GM12878 (cell line): ENCODE measurements around the gene SF3A1. TPM values are rescaled to one million over a fixed set of nuclear protein-coding genes. Genes with fewer than 3 reads are reported as not detected.

Experiments used
- ATAC-seq: fragments of 200-7000 bp; cut with Tn5 transposase; 3 replicates; pipeline ENCODE4 v1.9.1; 2020; ENCODE audit warnings: mild to moderate bottlenecking, moderate library complexity
- BruUV-seq: library from RNA; stranded (reverse); fragments of 400-500 nt; replicated peaks from 2 replicates; lab custom pipeline; 2021; lab: Mats Ljungman, UMichigan
- CTCF ChIA-PET: fragments of 300-600 bp; sonication (Branson Sonifier 250); formaldehyde crosslinking; extraction: SDS; loops from one replicate; lab custom pipeline; 2021; ENCODE audit warnings: inconsistent platforms; lab: Yijun Ruan, JAX
- POLR2A ChIA-PET: fragments of 350-600 bp; formaldehyde crosslinking; extraction: SDS; loops from one replicate; lab custom pipeline; 2021; ENCODE audit warnings: inconsistent platforms; lab: Charles Lee
- RAD21 ChIA-PET: fragments of 300-600 bp; sonication (Branson Sonifier 250); formaldehyde crosslinking; loops from one replicate; lab custom pipeline; 2023; ENCODE audit warnings: antibody characterized with exemption; ENCODE audit not compliant: unreplicated experiment; lab: Charles Lee
- SMC1A ChIA-PET: fragments of 300-600 bp; sonication (Branson Sonifier 250); formaldehyde crosslinking; loops from one replicate; lab custom pipeline; 2023; ENCODE audit not compliant: unreplicated experiment, uncharacterized antibody; lab: Charles Lee
- DNase-seq: peaks from one replicate; pipeline ENCODE4 v3.0.0-alpha.2; 2011; ENCODE audit warnings: low read depth, low spot score
- FAIRE-seq: peaks from 3 replicates; lab custom pipeline; 2011; peaks lifted over from hg19 to GRCh38; lab: Jason Lieb, UNC
- H2AFZ ChIP-seq: 2 replicates; pipeline ENCODE4 v1.6.0; 2011; ENCODE audit warnings: low read depth, low read length, control low read depth; ENCODE audit not compliant: control insufficient read depth
- H3K27ac ChIP-seq: 2 replicates; pipeline ENCODE4 v1.5.1; 2011; ENCODE audit warnings: control low read depth; ENCODE audit not compliant: control insufficient read depth, insufficient read depth
- H3K27me3 ChIP-seq, 2 experiments: replicated peaks in 1 of 2; 2 replicates each; pipeline versions ENCODE4 v1.6.0 to v1.6.1; 2011; ENCODE audit warnings: low read length in 1 of 2; ENCODE audit not compliant: control insufficient read depth in 2 of 2, insufficient read depth in 2 of 2
- H3K36me3 ChIP-seq, 2 experiments: 2 replicates each; pipeline ENCODE4 v1.5.1; 2011; ENCODE audit warnings: low read length in 1 of 2; ENCODE audit not compliant: control insufficient read depth in 2 of 2, insufficient read depth in 2 of 2
- H3K4me1 ChIP-seq: 2 replicates; pipeline ENCODE4 v1.6.1; 2011; ENCODE audit warnings: mild to moderate bottlenecking, low read length, moderate library complexity, mixed read lengths; ENCODE audit not compliant: control insufficient read depth, insufficient read depth
- H3K4me2 ChIP-seq: 2 replicates; pipeline ENCODE4 v1.6.0; 2011; ENCODE audit warnings: control low read depth; ENCODE audit not compliant: control insufficient read depth, insufficient read depth
- H3K4me3 ChIP-seq: fragments of 200-600 bp; sonication (generic); 2 replicates; pipeline ENCODE4 v1.5.1; 2016
- H3K79me2 ChIP-seq: 2 replicates; pipeline ENCODE4 v1.6.0; 2011; ENCODE audit warnings: low read length; ENCODE audit not compliant: control insufficient read depth, insufficient read depth
- H3K9ac ChIP-seq: 2 replicates; pipeline ENCODE4 v1.8.0; 2011; ENCODE audit warnings: low read length, control low read depth, mixed read lengths; ENCODE audit not compliant: control insufficient read depth, insufficient read depth
- H3K9me3 ChIP-seq: replicated peaks from 3 replicates; pipeline ENCODE4 v1.5.1; 2011; ENCODE audit warnings: mild to moderate bottlenecking, low read length; ENCODE audit not compliant: control insufficient read depth, insufficient read depth
- H4K20me1 ChIP-seq: 2 replicates; pipeline ENCODE4 v1.6.0; 2011; ENCODE audit not compliant: control insufficient read depth, insufficient read depth
- BACH1 ChIP-seq: fragments of 450-650 bp; IDR thresholded peaks from 2 replicates; pipeline ENCODE4 v1.6.1; 2017; ENCODE audit warnings: mild to moderate bottlenecking, borderline replicate concordance
- BCLAF1 ChIP-seq: fragments of 450-650 bp; IDR thresholded peaks from 2 replicates; pipeline ENCODE4 v1.6.1; 2017; ENCODE audit warnings: antibody characterized with exemption, mild to moderate bottlenecking, moderate library complexity
- CHD2 ChIP-seq: IDR thresholded peaks from 2 replicates; pipeline ENCODE4 v1.6.1; 2011; ENCODE audit warnings: low read depth, low read length, improper control_type of control experiment, borderline replicate concordance
- CREB1 ChIP-seq: IDR thresholded peaks from 2 replicates; pipeline ENCODE4 v1.6.1; 2012; ENCODE audit warnings: low read depth, mild to moderate bottlenecking, inconsistent platforms
- IRF4 ChIP-seq: IDR thresholded peaks from 2 replicates; pipeline ENCODE4 v1.6.1; 2011; ENCODE audit warnings: low read depth, low read length
- JUNB ChIP-seq: IDR thresholded peaks from 2 replicates; pipeline ENCODE4 v1.6.1; 2016; ENCODE audit warnings: antibody characterized with exemption, mild to moderate bottlenecking
- MEF2B ChIP-seq: fragments of 450-650 bp; IDR thresholded peaks from 2 replicates; pipeline ENCODE4 v1.6.1; 2018; ENCODE audit warnings: mild to moderate bottlenecking, moderate library complexity; ENCODE audit not compliant: partially characterized antibody, poor library complexity, severe bottlenecking
- NBN ChIP-seq: fragments of 450-650 bp; IDR thresholded peaks from 2 replicates; pipeline ENCODE4 v1.6.1; 2016
- NR2C2 ChIP-seq: IDR thresholded peaks from 2 replicates; pipeline ENCODE4 v1.6.1; 2011; ENCODE audit warnings: borderline replicate concordance, low read depth; ENCODE audit not compliant: control insufficient read depth, insufficient read length
- NR2F1 ChIP-seq: fragments of 450-650 bp; conservative IDR thresholded peaks from 2 replicates; pipeline ENCODE4 v1.6.1; 2017; ENCODE audit warnings: mild to moderate bottlenecking
- POLR2AphosphoS2 ChIP-seq: IDR thresholded peaks from 2 replicates; pipeline ENCODE4 v1.6.1; 2011; ENCODE audit warnings: low read depth, mild to moderate bottlenecking, low read length, improper control_type of control experiment, moderate library complexity
- POLR2AphosphoS5 ChIP-seq: IDR thresholded peaks from 2 replicates; pipeline ENCODE4 v1.6.1; 2011; ENCODE audit warnings: mild to moderate bottlenecking, low read length, inconsistent platforms
- POU2F2 ChIP-seq: IDR thresholded peaks from 3 replicates; pipeline ENCODE4 v1.6.1; 2011; ENCODE audit warnings: low read depth, mild to moderate bottlenecking, low read length, borderline replicate concordance
- SP1 ChIP-seq: IDR thresholded peaks from one replicate; pipeline ENCODE4 v1.6.1; 2011; ENCODE audit warnings: low read depth, low read length
- SREBF2 ChIP-seq: IDR thresholded peaks from 2 replicates; pipeline ENCODE4 v1.6.1; 2012; ENCODE audit warnings: mild to moderate bottlenecking, low read length
- SUPT20H ChIP-seq: IDR thresholded peaks from 2 replicates; pipeline ENCODE4 v1.6.1; 2011; ENCODE audit warnings: low read depth, mild to moderate bottlenecking, low read length, moderate library complexity, borderline replicate concordance; ENCODE audit not compliant: control insufficient read depth
- YBX1 ChIP-seq: fragments of 450-650 bp; IDR thresholded peaks from 2 replicates; pipeline ENCODE4 v1.6.1; 2016; ENCODE audit warnings: antibody characterized with exemption
- WGBS: methylation state at CpG from one replicate; pipeline ENCODE4 v1.1.6; 2016; ENCODE audit warnings: low lambda C conversion rate; ENCODE audit not compliant: insufficient replicate concordance, insufficient coverage; ENCODE audit errors: missing lambda C conversion rate; 5-methylcytosine and 5-hydroxymethylcytosine counted together
- in situ Hi-C: fragments of 300-500 bp; cut with MboI; formaldehyde crosslinking; loops from 9 replicates; pipeline ENCODE4 v1.14.3; 2018; ENCODE audit warnings: mixed read lengths
- intact Hi-C: fragments of 100-400 bp; cut with micrococcal nuclease; formaldehyde crosslinking; loops from one replicate; pipeline ENCODE4 v1.14.2; 2022; ENCODE audit not compliant: unreplicated experiment
- polyA plus RNA-seq, 11 experiments: library from polyadenylated mRNA; depleted of rRNA in 4 of 11; unstranded in 6 of 11; stranded (reverse) in 5 of 11; fragments of >200 nt; fragmentation: Nextera tagmentation in 4 of 11; fragmentation: Illumina TruSeq in 1 of 11; extraction: Ambion mirVana in 4 of 11; extraction: Trizol in 1 of 11; gene quantifications; 1 replicate in 1 of 11; 2 replicates in 10 of 11; pipeline versions ENCODE4 v1.2.1 to v1.2.3, GENCODE V29; 2011 to 2016; ENCODE audit warnings: inconsistent platforms in 2 of 11, missing spikeins in 2 of 11, low read depth in 1 of 11
- total RNA-seq, 4 experiments: library from RNA; depleted of rRNA in 3 of 4; stranded (reverse); fragments of >200 nt in 3 of 4; fragmentation: Illumina TruSeq in 1 of 4; extraction: Trizol in 1 of 4; gene quantifications; 2 replicates each; pipeline versions ENCODE4 v1.2.1 to v1.2.3, GENCODE V29; 2013 to 2021
- TF ChIP-seq, protein P1 (sequence below): IDR thresholded peaks from 2 replicates; pipeline ENCODE4 v1.6.1; 2012; ENCODE audit warnings: low read depth, low read length, improper control_type of control experiment
- TF ChIP-seq, protein P2 (sequence below): fragments of 450-650 bp; IDR thresholded peaks from 2 replicates; pipeline ENCODE4 v1.6.1; 2017; ENCODE audit warnings: low read depth, mild to moderate bottlenecking, moderate library complexity

Gene SF3A1
- total and polyA plus RNA-seq, 10 of the 15 experiments (the other 5 are each of a cell fraction or from before 2014, with no cell fraction given), result 10.4 to 239 (median 46.0) TPM

DNA sequence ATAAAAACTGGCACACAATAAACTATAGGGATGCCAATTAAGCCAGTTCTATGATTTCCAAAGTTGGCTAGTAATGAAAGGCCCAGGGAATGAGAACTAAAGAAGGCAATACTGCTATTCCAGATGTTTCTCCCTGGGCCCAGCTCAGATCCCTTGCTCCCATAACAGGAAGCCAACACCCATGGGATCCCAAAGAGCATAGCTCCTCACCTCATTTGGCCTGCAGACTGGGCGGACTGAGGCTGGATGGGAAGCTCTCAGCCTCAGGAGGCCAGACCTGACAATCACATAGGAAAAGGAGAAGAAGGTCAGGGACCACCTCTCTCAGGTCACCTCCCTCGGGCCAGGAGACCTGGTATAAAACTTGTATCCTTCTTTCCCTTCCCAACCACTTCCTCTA is 35.2 kb downstream of the SF3A1 start (continued):
- TF ChIP-seq BCLAF1, result no peak
- no peak for TF ChIP-seq POU2F2
- TF ChIP-seq BACH1, result no peak
- TF ChIP-seq, protein P1, sequence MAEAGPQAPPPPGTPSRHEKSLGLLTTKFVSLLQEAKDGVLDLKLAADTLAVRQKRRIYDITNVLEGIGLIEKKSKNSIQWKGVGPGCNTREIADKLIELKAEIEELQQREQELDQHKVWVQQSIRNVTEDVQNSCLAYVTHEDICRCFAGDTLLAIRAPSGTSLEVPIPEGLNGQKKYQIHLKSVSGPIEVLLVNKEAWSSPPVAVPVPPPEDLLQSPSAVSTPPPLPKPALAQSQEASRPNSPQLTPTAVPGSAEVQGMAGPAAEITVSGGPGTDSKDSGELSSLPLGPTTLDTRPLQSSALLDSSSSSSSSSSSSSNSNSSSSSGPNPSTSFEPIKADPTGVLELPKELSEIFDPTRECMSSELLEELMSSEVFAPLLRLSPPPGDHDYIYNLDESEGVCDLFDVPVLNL, result no peak
- no peak for TF ChIP-seq MEF2B

DNA sequence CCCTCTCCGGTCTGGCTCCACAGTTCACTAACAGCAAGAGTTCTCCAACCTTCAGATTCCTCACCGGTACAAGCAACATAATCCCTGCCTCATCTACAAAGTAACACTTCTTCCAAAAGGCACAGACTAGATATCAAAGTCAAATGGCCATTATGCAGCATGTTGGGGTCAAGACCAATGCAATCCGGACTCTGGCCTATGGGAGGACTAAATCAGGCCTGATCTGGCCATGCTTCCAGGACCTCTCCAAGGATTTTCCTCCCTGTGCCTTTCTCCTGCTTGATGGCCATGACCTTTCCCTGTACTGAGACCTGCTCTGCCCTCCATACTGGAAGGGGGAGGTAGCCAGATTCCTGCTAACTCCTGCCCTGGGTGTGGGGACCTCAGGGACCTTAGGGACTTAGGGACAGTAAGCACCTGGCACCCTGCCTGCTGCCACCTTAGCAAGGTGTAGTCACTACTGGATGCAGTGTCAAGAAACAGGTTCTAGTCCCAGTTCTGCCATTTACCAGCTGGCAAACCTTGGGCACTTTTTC is 36.6 kb downstream of the SF3A1 start:
- POLR2A ChIA-PET, result interaction anchor here (1.6 kb wide), 1 partner anchor 11 kb away, joined by 6 read pairs; no protein-coding TSS in a partner anchor
- CTCF ChIA-PET, result interaction anchor here (1.6 kb wide), 1 partner anchor 32 kb away, joined by 5 read pairs; no protein-coding TSS in a partner anchor
- intact Hi-C loops (no loop called here), in situ Hi-C loops (no loop called here)
- no peak for FAIRE-seq
- H3K27ac ChIP-seq, result no peak overlapping the region
- H3K27me3 ChIP-seq, result no peaks in the 10 kb centered on the region
- H4K20me1 ChIP-seq, result 0 out of 2 replicates have a peak, but pooled peaks cover 4% of the 10 kb centered on the region
- H3K4me3 ChIP-seq, result no peak overlapping the region
- RAD21 ChIA-PET, result interaction anchor here (1.4 to 2.0 kb wide), 2 partner anchors 32 to 36 kb away, joined by 3 to 8 read pairs; no protein-coding TSS in a partner anchor
- WGBS, result 100% methylated on average over 3 of the region's 3 CpGs
- peaks cover 50% of the 10 kb centered on the region for H3K79me2 ChIP-seq
- BruUV-seq, result no TSS peak
- SMC1A ChIA-PET, result interaction anchor here (1.2 kb wide), 1 partner anchor 11 kb away, joined by 4 read pairs; no protein-coding TSS in a partner anchor
- ATAC-seq, result no peak
- no peak overlapping the region for H3K9ac ChIP-seq
- H3K4me1 ChIP-seq, result peaks cover 21% of the 10 kb centered on the region
- no peak overlapping the region for H3K4me2 ChIP-seq
- peaks cover 0 to 6% of the 10 kb centered on the region in 2 experiments; a peak in 1 of 4 replicates for H3K36me3 ChIP-seq
- no peak overlapping the region for H2AFZ ChIP-seq
- H3K9me3 ChIP-seq, result no peaks in the 10 kb centered on the region
- DNase-seq, result no peak
- no peak for TF ChIP-seq NR2C2
- TF ChIP-seq IRF4, result no peak
- no peak for TF ChIP-seq POLR2AphosphoS2
- TF ChIP-seq SREBF2, result no peak
- TF ChIP-seq SP1, result no peak
- TF ChIP-seq SUPT20H, result no peak
- no peak for TF ChIP-seq NBN
- no peak for TF ChIP-seq CREB1
- TF ChIP-seq JUNB, result no peak
- TF ChIP-seq, protein P2, sequence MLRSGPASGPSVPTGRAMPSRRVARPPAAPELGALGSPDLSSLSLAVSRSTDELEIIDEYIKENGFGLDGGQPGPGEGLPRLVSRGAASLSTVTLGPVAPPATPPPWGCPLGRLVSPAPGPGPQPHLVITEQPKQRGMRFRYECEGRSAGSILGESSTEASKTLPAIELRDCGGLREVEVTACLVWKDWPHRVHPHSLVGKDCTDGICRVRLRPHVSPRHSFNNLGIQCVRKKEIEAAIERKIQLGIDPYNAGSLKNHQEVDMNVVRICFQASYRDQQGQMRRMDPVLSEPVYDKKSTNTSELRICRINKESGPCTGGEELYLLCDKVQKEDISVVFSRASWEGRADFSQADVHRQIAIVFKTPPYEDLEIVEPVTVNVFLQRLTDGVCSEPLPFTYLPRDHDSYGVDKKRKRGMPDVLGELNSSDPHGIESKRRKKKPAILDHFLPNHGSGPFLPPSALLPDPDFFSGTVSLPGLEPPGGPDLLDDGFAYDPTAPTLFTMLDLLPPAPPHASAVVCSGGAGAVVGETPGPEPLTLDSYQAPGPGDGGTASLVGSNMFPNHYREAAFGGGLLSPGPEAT, result no peak
- TF ChIP-seq POLR2AphosphoS5, result no peak
- TF ChIP-seq YBX1, result no peak
- no peak for TF ChIP-seq CHD2
- no peak for TF ChIP-seq NR2F1
- TF ChIP-seq POU2F2, result no peak
